DMS153 (cell line): ENCODE results near the gene PCDHGA7.
"Not testable (repeated sequence)": the region's sequence is repeated elsewhere in the genome, so short reads cannot be mapped to it uniquely, and the experiment has no call there.

Experiments
- DNase-seq: peaks from one replicate; lab custom pipeline; 2025; lab: John Stamatoyannopoulos, UW

PCDHGA7 gene

DNA sequence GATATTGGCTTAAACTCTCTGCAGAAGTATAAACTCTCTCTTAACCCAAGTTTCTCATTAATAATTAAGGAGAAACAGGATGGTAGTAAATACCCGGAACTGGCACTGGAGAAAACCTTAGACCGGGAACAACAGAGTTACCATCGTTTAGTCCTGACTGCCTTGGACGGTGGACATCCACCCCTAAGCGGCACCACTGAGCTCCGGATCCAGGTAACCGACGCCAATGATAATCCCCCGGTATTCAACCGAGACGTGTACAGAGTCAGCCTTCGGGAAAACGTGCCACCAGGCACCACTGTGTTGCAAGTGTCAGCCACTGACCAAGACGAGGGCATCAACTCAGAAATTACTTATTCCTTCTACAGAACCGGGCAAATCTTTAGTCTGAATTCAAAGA, 16.1 kb downstream of the PCDHGA7 start:
- DNase-seq = no peak

DNA sequence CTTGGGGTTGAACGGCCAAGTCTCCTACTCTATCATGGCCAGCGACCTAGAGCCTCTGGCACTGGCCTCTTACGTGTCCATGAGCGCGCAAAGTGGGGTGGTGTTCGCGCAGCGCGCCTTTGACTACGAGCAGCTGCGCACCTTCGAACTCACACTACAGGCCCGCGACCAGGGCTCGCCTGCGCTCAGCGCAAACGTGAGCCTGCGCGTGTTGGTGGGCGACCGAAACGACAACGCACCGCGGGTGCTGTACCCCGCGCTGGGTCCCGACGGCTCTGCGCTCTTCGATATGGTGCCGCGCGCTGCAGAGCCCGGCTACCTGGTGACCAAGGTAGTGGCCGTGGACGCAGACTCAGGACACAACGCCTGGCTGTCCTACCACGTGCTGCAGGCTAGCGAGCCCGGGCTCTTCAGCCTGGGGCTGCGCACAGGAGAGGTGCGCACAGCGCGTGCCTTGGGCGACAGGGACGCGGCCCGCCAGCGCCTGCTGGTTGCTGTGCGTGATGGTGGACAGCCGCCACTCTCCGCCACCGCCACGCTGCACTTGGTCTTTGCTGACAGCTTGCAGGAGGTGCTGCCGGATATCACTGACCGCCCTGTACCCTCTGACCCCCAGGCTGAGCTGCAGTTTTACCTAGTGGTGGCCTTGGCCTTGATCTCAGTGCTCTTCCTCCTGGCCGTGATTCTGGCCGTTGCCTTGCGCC, 17.2 kb downstream of the PCDHGA7 start:
- DNase-seq = no peak

DNA sequence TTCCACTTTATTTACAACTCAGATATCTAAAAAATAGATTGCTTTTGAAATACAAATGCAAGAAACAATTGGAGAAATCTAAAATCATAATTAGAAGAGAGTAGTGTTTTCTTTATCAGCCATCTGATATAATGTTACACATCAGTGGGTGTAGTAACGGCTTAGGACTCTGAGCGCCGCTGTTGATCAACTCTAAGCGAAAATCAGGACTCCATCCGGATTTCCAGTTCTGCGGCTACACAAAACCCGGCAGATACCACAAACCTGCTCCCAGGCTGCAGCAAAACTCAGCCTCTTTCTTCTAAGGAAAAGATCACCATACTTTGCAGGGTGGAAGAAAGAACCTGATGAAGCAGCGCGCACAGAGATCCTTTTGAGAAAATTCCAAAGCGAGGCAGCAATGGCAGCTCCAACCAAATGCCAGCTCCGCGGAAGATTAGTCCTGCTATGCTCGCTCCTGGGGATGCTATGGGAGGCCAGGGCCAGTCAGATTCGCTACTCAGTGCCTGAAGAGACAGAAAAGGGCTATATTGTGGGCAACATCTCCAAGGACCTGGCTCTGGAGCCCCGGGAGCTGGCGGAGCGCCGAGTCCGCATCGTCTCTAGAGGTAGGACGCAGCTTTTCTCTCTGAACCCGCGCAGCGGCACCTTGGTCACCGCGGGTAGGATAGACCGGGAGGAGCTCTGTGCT, 20.2 kb downstream of the PCDHGA7 start, which contains the start of gene PCDHGA9:
Gene PCDHGA9 (plus strand): TSS at position 226 of the 691 bp plus-strand sequence. CDS start 175 bp downstream, at position 401.
- no peak for DNase-seq

DNA sequence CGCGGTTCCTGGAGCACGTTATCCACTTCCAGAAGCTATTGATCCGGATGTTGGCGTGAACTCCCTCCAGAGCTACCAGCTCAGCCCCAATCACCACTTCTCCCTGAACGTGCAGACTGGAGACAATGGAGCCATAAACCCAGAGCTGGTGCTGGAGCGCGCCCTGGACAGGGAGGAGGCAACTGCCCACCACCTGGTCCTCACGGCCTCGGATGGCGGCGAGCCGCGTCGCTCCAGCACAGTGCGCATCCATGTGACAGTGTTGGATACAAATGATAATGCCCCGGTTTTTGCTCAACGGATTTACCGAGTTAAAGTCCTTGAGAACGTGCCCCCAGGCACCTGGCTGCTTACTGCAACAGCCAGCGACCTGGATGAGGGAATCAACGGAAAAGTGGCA, 20.8 kb downstream of the PCDHGA7 start:
- no peak for DNase-seq

DNA sequence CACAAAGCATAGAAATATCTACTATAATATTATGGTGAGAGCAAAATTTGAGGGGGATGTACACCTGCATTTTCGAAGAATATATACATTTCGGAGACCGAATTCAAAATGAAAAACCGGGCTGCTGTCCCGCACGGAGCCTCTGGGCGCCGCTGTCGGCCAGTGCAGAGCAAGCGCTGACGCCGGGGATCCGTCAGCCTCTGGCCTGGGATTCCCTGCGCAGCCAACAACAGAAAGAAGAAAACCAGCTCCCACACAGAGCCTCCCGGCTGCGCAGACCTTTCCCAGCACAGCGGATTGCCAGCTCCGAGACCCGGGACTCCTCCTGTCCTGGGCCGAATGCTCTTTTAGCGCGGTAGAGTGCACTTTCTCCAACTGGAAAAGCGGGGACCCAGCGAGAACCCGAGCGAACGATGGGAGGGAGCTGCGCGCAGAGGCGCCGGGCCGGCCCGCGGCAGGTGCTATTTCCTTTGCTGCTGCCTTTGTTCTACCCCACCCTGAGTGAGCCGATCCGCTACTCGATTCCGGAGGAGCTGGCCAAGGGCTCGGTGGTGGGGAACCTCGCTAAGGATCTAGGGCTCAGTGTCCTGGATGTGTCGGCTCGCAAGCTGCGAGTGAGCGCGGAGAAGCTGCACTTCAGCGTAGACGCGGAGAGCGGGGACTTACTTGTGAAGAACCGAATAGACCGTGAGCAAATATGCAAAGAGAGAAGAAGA, 25.4 kb downstream of the PCDHGA7 start, which contains the start of gene PCDHGB6:
Gene PCDHGB6 (plus strand): TSS at position 232 of the 716 bp plus-strand sequence. CDS start 182 bp downstream, at position 414.
- not testable (repeated sequence) for DNase-seq

DNA sequence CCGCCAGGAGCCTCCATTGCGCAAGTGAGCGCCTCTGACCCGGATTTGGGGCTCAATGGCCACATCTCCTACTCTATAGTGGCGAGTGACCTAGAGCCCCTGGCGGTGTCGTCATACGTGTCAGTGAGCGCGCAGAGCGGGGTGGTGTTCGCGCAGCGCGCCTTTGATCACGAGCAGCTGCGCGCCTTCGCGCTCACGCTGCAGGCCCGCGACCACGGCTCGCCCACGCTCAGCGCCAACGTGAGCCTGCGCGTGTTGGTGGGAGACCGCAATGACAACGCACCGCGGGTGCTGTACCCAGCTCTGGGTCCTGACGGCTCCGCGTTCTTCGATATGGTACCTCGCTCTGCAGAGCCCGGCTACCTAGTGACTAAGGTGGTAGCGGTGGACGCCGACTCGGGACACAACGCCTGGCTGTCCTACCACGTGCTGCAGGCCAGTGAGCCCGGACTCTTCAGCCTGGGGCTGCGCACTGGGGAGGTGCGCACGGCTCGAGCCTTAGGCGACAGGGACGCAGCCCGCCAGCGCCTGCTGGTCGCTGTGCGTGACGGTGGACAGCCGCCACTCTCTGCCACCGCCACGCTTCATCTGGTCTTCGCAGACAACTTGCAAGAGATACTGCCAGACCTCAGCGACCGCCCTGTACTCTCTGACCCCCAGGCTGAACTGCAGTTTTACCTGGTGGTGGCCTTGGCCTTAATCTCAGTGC, 27.2 kb downstream of the PCDHGA7 start:
- no peak for DNase-seq

DNA sequence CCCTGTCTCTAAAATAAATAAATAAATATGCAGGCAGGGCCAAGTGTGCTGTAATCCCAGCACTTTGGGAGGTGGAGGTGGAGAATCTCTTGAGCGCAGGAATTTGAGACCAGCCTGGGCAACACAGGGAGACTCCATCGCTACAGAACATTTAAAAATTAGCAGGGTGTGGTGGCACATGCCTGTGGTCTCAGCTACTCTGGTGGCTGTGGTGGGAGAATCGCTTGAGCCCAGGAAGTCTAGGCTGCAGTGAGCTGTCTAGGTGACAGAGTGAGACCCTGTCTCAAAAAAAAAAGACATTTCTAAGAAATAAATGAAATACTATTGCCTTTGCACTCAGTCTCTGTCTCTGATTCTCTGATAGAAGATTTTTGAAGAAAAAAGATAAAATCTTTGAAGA, 29.0 kb downstream of the PCDHGA7 start:
- no peak for DNase-seq

- no peak for DNase-seq
These were observed 30.5 kb downstream of the PCDHGA7 start, which contains the start of gene PCDHGA10 for GRCh38 chr5:141412854-141413539. PCDHGA10 (plus strand) TSS chr5:141412987; CDS start chr5:141413176, 189 bp downstream.

GRCh38 chr5:141413540-141414069, 31.1 kb downstream of the PCDHGA7 start:
- DNase-seq = no peak

DNA sequence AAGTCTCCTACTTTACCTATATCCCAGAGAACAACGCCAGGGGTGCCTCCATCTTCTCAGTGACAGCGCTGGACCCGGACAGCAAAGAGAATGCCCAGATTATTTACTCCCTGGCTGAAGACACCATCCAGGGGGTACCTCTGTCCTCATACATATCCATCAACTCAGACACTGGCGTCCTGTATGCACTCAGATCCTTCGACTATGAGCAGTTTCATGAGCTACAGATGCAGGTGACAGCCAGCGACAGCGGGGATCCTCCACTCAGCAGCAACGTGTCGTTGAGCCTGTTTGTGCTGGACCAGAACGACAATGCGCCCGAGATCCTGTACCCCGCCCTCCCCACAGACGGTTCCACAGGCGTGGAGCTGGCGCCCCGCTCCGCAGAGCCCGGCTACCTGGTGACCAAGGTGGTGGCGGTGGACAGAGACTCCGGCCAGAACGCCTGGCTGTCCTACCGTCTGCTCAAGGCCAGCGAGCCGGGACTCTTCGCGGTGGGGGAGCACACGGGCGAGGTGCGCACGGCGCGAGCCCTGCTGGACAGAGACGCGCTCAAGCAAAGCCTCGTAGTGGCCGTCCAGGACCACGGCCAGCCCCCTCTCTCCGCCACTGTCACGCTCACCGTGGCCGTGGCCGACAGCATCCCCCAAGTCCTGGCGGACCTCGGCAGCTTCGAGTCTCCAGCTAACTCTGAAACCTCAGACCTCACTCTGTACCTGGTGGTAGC, 32.2 kb downstream of the PCDHGA7 start:
- not testable (repeated sequence) for DNase-seq

GRCh38 chr5:141415275-141415618, 32.7 kb downstream of the PCDHGA7 start:
- DNase-seq = not testable (repeated sequence)

GRCh38 chr5:141417494-141418172, 35.1 kb downstream of the PCDHGA7 start, which contains the start of gene PCDHGB7:
PCDHGB7 (plus strand) TSS chr5:141417677; CDS start chr5:141417860, 183 bp downstream.
- not testable (repeated sequence) for DNase-seq

DNA sequence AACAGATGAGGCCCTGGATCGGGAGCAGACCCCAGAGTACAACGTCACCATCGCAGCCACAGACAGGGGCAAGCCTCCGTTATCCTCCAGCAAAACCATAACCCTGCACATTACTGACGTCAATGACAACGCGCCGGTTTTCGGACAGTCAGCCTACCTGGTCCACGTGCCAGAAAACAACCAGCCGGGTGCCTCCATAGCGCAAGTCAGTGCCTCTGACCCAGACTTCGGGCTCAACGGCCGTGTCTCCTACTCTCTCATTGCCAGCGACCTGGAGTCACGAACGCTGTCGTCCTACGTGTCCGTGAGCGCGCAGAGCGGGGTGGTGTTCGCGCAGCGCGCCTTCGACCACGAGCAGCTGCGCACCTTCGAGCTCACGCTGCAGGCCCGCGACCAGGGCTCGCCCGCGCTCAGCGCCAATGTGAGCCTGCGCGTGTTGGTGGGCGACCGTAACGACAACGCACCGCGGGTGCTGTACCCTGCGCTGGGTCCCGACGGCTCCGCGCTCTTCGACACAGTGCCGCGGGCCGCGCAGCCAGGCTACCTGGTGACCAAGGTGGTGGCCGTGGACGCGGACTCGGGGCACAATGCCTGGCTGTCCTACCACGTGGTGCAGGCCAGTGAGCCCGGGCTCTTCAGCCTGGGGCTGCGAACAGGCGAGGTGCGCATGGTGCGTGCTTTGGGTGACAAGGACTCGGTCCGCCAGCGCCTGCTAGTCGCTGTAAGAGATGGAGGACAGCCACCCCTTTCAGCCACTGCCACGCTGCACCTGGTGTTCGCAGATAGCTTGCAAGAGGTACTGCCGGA, 36.7 kb downstream of the PCDHGA7 start:
- DNase-seq = no peak

GRCh38 chr5:141420855-141421488, 38.4 kb downstream of the PCDHGA7 start, which contains the start of gene PCDHGA11:
PCDHGA11 (plus strand) TSS chr5:141421051; CDS start chr5:141421228, 177 bp downstream.
- no peak for DNase-seq

DNA sequence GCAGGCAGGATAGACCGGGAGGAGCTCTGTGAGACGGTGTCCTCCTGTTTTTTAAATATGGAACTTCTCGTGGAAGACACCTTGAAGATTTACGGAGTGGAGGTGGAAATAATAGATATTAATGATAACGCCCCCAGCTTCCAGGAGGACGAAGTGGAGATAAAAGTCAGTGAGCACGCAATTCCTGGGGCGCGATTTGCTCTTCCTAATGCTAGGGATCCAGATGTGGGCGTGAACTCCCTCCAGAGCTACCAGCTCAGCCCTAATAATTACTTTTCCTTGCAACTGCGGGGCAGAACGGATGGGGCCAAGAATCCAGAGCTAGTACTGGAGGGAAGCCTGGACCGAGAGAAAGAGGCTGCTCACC, 38.9 kb downstream of the PCDHGA7 start:
- DNase-seq = no peak

- DNase-seq = no peak
These were observed 40.3 kb downstream of the PCDHGA7 start for GRCh38 chr5:141422742-141423291.

DNA sequence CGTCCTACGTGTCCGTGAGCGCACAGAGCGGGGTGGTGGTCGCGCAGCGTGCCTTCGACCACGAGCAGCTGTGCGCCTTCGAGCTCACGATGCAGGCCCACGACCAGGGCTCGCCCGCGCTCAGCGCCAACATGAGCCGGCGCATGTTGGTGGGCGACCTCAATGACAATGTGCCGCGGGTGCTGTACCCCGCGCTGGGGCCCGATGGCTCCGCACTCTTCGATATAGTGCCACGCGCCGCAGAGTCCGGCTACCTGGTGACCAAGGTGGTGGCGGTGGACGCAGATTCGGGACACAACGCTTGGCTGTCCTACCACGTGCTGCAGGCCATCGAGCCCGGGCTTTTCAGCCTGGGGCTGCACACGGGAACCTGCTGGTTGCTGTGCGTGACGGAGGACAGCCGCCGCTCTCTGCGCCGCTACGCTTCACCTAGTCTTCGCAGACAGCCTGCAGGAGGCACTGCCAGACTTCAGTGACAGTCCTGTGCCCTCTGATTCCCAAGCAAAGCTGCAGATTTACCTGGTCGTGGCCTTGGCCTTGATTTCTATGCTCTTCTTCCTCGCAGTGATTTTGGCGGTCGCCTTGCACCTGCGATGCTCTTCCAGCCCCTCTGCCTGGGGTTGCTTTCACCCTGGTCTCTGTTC, 45.4 kb downstream of the PCDHGA7 start:
- no peak for DNase-seq
